Measurements from ENCODE around the gene CYSRT1.

CYSRT1 gene

DNA sequence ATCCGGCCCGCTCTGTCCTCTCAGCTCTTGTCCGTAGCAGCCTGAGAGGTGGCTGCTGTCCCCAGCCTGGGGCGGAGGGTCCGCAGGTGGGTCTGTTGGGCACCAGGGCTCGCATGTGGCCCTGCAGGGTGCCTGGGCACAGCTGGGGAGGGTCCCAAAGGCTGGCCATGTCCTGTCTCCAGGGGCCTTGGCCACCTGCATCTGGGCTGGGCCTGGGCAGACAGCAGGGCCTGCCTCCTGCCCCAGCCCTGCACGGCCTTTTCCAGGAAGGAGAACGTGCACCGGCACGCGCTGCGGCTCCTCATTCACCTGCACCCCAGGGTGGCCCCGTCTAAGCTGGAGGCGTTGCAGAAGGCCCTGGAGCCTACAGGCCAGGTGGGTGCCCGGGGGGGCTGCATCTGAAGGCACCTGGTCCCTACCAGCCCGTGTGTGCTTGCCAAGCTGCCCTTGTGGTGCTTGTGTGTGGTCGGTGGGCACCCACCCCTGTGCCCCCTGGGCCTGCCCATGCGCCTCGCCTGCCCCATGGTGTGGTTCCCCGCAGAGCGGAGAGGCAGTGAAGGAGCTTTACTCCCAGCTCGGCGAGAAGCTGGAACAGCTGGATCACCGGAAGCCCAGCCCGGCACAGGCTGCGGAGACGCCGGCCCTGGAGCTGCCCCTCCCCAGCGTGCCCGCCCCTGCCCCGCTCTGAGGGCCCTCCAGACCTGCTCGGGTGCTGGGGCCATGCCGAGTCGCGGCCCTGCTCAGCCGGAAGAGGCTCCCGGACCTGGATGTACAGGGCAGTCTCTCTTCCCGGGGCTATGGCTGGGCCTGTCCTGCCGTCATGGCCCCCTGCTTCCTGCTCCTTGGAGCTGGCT, 47.5 kb downstream of the CYSRT1 start:
- no peaks in the 10 kb centered on the region for H3K27me3 ChIP-seq (replicated peaks)
- in situ Hi-C loops (cut with HindIII; ENCODE audit: low pct_ligation_motif_present, low sequenced_read_pairs): no loop called here
- TF ChIP-seq, protein P1, sequence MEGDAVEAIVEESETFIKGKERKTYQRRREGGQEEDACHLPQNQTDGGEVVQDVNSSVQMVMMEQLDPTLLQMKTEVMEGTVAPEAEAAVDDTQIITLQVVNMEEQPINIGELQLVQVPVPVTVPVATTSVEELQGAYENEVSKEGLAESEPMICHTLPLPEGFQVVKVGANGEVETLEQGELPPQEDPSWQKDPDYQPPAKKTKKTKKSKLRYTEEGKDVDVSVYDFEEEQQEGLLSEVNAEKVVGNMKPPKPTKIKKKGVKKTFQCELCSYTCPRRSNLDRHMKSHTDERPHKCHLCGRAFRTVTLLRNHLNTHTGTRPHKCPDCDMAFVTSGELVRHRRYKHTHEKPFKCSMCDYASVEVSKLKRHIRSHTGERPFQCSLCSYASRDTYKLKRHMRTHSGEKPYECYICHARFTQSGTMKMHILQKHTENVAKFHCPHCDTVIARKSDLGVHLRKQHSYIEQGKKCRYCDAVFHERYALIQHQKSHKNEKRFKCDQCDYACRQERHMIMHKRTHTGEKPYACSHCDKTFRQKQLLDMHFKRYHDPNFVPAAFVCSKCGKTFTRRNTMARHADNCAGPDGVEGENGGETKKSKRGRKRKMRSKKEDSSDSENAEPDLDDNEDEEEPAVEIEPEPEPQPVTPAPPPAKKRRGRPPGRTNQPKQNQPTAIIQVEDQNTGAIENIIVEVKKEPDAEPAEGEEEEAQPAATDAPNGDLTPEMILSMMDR (IDR thresholded peaks at IDR 0.05; ENCODE audit: low read depth, low read length, missing control alignments): no peak
- DNase-seq: no peak
- H3K27ac ChIP-seq: no peak overlapping the region
- no peak overlapping the region for H3K4me3 ChIP-seq (ENCODE audit: low read depth, low read length)
- peaks cover 46% of the 10 kb centered on the region for H3K36me3 ChIP-seq (replicated peaks)

DNA sequence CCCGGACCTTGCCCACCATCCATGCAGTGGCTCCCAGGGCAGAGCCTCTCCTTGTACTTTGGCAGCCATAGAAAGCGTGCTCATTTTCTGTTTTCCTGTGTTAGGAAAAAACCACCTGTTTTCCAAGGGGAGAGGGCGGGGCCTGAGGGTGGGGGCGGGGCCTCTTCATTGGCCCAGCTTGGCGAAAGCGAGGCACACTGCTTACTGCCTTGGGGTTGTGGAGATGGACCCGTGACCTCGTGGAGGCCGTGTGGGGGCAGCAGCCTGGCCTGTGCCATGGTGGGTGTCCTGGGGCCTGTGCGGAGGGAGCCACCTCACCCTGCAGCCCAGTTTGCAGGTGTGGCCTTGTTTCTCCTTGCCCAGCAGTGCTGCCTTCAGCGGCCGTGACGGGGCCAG, 48.1 kb downstream of the CYSRT1 start:
- in situ Hi-C loops (cut with HindIII; ENCODE audit: low pct_ligation_motif_present, low sequenced_read_pairs): no loop called here
- Histone ChIP-seq H3K27ac (no peak overlapping the region), H3K4me3 (ENCODE audit: low read depth, low read length) (no peak overlapping the region), H3K36me3 (replicated peaks) (peaks cover 43% of the 10 kb centered on the region), H3K27me3 (replicated peaks) (no peaks in the 10 kb centered on the region)
- no peak for DNase-seq
- TF ChIP-seq, protein P1 (IDR thresholded peaks at IDR 0.05; ENCODE audit: low read depth, low read length, missing control alignments): no peak

DNA sequence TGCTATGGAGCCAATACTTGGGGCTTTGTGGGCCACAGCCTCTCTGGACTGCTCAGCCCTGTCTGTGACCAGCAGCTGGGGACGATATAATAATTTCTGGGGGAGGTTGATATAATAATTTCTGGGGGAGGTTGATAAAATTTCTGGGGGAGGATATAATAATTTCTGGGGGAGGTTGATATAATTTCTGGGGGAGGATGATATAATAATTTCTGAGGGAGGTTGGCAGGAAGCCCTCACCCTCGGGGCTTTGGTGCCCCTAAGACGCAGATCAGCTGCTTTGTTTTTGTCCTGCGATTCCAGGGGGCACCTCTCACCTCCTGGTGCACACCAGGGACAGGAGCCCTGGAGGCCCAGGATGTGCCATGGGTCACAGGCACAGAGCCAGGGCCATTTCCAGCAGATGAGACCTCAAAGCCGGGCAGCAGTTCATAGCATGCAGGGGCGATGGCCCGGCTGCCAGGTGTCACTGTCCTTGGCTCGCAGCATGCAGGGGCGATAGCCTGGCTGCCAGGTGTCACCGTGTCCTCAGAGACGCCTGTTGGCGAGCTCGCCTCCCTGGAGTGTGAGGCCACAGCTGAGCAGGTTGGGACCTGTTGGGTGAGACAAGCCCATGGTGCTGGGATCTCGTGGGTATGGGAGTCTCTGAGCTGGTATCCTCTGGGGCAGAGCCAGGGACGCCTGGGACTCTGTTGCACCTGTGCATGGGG, 48.8 kb downstream of the CYSRT1 start:
- Histone ChIP-seq H3K27ac (no peak overlapping the region), H3K4me3 (ENCODE audit: low read depth, low read length) (no peak overlapping the region), H3K27me3 (replicated peaks) (no peaks in the 10 kb centered on the region), H3K36me3 (replicated peaks) (peaks cover 38% of the 10 kb centered on the region)
- DNase-seq: no peak
- TF ChIP-seq, protein P1 (IDR thresholded peaks at IDR 0.05; ENCODE audit: low read depth, low read length, missing control alignments): no peak
- in situ Hi-C loops (cut with HindIII; ENCODE audit: low pct_ligation_motif_present, low sequenced_read_pairs): no loop called here

DNA sequence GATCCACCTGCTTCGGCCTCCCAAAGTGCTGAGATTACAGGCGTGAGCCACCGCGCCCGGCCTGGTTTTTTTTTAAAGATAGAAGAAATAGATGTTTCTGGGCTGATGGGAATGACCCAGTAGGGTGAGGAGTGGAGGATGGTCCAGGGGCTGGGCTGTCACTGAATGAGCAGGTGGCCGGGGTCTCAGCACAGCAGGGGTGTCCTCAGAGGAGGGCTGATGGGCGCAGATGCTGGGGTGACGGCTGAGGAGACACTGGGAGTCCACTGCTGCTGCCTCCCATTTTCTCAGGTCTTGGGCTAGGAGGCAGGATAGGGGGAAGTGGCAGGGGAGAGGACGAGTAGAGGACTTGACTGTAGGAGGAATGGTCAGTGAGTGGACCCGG, 50.2 kb downstream of the CYSRT1 start:
- H3K27me3 ChIP-seq (replicated peaks): no peaks in the 10 kb centered on the region
- H3K36me3 ChIP-seq (replicated peaks): peaks cover 37% of the 10 kb centered on the region
- H3K27ac ChIP-seq: no peak overlapping the region
- H3K4me3 ChIP-seq (ENCODE audit: low read depth, low read length): no peak overlapping the region
- DNase-seq: no peak
- TF ChIP-seq, protein P1 (IDR thresholded peaks at IDR 0.05; ENCODE audit: low read depth, low read length, missing control alignments): no peak
- in situ Hi-C loops (cut with HindIII; ENCODE audit: low pct_ligation_motif_present, low sequenced_read_pairs): no loop called here
